GM18909 (cell line): ENCODE data around the gene SFT2D1.

Experiments used
- ATAC-seq: cut with Tn5 transposase; IDR thresholded peaks from one replicate; pipeline ENCODE4 v1.9.1; 2021; ENCODE audit warnings: mild to moderate bottlenecking; ENCODE audit not compliant: unreplicated experiment, poor library complexity

Gene SFT2D1

DNA sequence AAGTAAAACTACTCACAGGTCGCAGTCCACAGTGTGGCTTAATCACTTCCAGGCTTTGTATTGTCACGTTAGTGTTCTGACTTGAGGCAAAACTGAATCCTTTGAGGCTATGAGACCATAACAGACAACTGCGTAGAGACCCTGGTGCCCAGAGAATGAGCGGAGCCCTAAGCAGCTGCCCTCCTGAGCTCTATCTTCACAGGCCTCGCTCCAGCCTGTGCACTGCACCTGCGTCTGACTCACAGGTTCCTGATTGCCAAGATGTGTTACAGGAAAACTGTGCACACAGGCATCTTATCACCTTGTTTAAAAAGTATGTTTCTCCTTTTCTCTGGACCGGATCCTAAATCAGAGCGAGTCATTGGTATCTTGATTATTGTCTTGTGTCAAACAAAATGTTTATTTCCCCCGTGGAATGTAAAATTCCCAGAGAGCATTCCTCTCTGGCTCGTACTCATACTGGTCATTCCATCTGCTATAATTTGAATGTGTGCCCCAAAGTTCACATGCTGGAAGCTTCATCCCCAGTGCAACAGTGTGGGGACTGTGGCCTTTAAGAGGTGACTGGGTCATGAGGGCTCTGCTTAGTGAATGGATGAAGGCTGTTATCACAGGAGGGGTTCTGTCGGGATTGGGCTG is 59.8 kb downstream of the SFT2D1 start:
- ATAC-seq, result no peak

- ATAC-seq, result no peak
These were observed 61.2 kb downstream of the SFT2D1 start for GRCh38 chr6:166281104-166281503.

DNA sequence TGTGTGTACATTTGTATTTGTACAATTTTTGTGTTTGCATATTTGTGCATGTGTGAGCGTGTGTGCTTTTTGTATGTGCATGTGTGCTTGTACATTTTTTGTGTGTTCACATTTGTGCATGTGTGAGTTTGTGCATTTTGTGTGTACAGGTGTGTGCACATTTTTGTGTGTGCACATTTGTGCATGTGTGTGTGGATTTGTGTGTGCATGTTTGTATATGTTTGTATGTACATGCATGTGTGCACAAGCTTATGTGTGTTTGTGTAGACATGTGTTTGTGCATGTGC is 63.0 kb downstream of the SFT2D1 start:
- no peak for ATAC-seq

DNA sequence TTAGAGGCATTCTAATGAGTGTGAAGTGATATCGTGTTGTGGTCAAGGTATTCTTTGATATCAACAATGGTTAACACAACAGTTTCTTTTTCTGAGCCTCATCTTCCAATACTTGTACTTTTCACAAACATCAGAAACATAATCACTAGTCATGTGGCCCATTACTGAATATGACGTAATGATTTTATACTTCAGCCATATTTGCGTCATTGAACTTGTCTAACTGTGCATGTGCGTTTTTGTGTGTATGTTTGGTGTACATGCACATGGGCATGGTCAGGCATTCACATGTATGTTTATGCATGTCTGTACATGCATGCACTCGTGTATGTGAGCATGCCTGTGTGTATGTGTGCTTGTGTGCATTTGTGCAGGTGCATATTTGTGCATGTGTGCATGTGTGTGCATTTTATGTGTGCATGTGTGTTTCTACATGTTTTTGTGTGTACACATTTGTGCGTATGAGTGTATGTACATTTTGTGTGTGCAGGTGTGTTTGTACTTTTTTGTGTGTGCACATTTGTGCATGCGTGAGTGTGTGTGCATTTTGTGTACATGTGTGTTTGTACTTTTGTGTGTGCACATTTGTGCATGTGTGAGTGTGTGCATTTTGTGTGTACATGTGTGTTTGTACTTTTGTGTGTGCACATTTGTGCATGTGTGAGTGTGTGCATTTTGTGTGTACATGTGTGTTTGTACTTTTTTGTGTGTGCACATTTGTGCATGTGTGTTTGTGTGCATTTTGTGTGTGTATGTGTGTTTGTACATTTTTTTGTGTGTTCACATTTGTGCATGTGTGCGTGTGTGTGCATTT is 63.6 kb downstream of the SFT2D1 start:
- ATAC-seq, result no peak

- no peak for ATAC-seq
These were observed 64.3 kb downstream of the SFT2D1 start for GRCh38 chr6:166277892-166278578.

- no peak for ATAC-seq
These were observed 65.3 kb downstream of the SFT2D1 start for GRCh38 chr6:166277018-166277417.

DNA sequence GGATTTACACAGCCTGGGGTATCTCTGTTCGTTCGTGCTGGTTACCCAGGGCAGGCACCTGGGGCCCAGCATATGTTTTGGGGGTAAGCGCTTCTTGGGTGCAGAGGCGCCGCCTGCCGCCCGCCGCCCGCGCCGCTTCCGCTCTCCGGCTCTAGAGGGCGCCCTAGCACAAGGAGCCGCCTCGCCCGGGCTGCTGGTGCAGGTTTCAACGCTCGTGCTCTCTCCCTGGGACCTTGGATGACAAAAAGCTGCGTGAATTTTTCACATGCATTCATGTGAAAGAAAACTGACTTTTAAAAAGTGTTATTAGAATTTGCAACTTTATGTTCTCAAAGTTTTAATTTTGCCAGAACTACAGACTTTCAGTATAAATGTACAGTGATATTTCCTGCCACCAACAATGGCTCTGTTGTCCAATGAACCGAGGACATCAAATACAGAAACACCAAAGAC is 66.6 kb downstream of the SFT2D1 start:
- peak; percentile 84 for ATAC-seq

DNA sequence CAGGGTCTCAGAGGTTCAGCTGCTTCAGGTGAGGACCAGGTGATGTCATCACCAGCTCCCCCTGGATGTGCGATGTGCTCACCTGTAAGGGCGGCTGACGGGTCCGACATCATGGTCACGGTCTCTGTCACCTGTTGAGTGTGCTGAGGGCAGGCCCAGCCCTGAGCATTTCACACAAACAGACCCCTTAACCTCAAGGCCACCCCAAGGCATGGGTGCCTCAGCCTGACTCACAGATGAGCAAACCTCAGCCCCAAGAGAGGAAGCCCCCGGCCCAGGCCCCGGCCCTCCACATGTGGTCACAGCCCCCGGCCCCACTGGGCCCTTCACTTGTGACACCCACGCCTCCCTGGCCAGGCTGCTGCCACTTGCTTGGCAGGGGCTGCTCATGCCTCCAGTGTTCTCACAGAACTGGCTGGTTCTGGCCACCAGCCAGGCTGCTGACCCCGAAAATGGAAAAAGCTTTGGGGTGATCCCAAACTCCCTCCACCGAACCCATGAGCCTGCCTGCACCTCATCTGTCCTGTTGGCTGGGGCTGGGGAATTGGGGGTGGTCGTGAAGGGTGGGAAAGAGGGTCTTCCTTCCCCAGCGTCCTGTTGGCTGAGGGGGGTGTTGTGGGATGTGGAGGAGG is 67.5 kb downstream of the SFT2D1 start:
- no peak for ATAC-seq

DNA sequence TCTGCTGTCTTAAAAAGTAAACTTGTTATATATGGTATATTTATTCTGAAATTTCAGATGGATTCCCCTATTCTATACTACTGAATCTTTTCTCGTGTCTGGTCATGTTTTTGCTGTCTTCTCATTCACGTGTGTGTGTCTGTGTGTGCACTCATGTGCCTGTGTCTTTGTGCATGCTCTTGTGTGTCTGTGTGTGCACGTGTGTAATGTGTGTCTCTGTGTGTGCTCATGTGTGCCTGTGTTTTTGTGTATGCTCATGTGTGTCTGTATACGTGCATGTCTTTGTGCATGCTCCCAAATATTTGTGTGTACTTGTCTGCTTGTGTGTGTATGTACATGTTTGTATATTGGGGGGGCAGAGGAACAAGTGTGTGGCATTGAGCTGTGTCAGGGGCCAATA is 68.2 kb downstream of the SFT2D1 start:
- ATAC-seq, result no peak

GRCh38 chr6:166271376-166271765 is 71.0 kb downstream of the SFT2D1 start:
- ATAC-seq, result no peak

DNA sequence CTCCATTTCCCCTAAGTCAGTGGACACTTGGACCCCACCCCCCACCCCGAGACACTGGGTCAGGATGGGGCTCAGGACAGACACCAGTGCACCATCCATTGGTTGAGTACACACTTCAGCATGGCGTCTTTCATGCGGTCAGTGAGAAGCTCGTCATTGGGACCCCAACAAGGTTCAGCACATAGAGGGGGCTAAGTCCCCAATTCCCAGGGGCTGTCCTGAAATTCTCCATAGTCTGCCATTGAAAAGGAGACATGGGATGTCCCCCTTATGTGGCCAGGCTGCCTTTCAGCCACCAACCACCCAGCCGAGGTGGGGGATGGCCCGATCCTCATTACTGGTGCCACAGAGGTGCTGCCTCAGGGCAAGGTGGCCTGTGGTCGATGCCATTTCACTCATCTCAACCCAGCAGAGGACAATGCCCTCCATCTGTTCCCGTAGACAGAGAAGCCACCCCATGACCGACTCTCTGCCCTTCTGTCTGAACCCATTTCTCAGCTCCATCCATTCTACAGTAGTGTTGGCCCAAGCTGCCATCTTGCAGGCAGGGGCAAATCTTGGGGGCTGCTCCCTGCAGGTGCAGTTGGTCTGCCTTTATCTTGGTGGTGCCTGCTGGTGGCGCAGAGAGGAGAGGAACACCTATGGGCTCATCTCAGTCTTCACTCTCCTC is 71.5 kb downstream of the SFT2D1 start:
- no peak for ATAC-seq
